HL-60 (cell line): ENCODE measurements around the gene IFT25.
A peak's percentile ranks its signal among the peaks of the same experiment; 100 is the strongest.

Experiments
- DNase-seq, 2 experiments: peaks; one replicate each; pipeline ENCODE4 v3.0.0-alpha.2; 2010 to 2020; ENCODE audit warnings: low read depth in 1 of 2, low spot score in 1 of 2
- H3K27ac ChIP-seq: fragments of 250-450 bp; sonication (Bioruptor Pico); replicated peaks from 2 replicates; pipeline ENCODE4 v1.5.1; 2020; ENCODE audit warnings: mild to moderate bottlenecking, moderate library complexity
- H3K27me3 ChIP-seq: fragments of 250-450 bp; sonication (Bioruptor Pico); 2 replicates; pipeline ENCODE4 v1.5.1; 2021; ENCODE audit warnings: mild to moderate bottlenecking, moderate library complexity; ENCODE audit not compliant: insufficient read depth, poor library complexity, severe bottlenecking
- H3K4me3 ChIP-seq: replicated peaks from 2 replicates; pipeline ENCODE4 v1.5.1; 2011; ENCODE audit warnings: mild to moderate bottlenecking, control low read depth, low read length; ENCODE audit not compliant: insufficient read depth
- GABPA ChIP-seq: IDR thresholded peaks from 2 replicates; pipeline ENCODE4 v1.6.1; 2012; ENCODE audit warnings: low read depth
- POLR2AphosphoS5 ChIP-seq: IDR thresholded peaks from 2 replicates; pipeline ENCODE4 v1.6.1; 2012; ENCODE audit warnings: low read depth
- SPI1 ChIP-seq: IDR thresholded peaks from 2 replicates; pipeline ENCODE4 v1.6.1; 2012; ENCODE audit warnings: low read depth, mild to moderate bottlenecking, borderline replicate concordance
- TF ChIP-seq, protein P1 (sequence below): IDR thresholded peaks from 2 replicates; pipeline ENCODE4 v1.6.1; 2012; ENCODE audit warnings: low read depth; ENCODE audit not compliant: insufficient replicate concordance
- TF ChIP-seq, protein P2 (sequence below): IDR thresholded peaks from one replicate; pipeline ENCODE4 v1.5.1; 2011; ENCODE audit warnings: low read length, control low read depth, inconsistent platforms; ENCODE audit not compliant: insufficient read depth

The IFT25 gene

GRCh38 chr1:53951697-53952096, 6.2 kb upstream of the IFT25 start:
- no peak for DNase-seq
- Histone ChIP-seq H3K27me3 (no peaks in the 10 kb centered on the region), H3K27ac (no peak overlapping the region), H3K4me3 (no peak overlapping the region)
- TF ChIP-seq, protein P1, sequence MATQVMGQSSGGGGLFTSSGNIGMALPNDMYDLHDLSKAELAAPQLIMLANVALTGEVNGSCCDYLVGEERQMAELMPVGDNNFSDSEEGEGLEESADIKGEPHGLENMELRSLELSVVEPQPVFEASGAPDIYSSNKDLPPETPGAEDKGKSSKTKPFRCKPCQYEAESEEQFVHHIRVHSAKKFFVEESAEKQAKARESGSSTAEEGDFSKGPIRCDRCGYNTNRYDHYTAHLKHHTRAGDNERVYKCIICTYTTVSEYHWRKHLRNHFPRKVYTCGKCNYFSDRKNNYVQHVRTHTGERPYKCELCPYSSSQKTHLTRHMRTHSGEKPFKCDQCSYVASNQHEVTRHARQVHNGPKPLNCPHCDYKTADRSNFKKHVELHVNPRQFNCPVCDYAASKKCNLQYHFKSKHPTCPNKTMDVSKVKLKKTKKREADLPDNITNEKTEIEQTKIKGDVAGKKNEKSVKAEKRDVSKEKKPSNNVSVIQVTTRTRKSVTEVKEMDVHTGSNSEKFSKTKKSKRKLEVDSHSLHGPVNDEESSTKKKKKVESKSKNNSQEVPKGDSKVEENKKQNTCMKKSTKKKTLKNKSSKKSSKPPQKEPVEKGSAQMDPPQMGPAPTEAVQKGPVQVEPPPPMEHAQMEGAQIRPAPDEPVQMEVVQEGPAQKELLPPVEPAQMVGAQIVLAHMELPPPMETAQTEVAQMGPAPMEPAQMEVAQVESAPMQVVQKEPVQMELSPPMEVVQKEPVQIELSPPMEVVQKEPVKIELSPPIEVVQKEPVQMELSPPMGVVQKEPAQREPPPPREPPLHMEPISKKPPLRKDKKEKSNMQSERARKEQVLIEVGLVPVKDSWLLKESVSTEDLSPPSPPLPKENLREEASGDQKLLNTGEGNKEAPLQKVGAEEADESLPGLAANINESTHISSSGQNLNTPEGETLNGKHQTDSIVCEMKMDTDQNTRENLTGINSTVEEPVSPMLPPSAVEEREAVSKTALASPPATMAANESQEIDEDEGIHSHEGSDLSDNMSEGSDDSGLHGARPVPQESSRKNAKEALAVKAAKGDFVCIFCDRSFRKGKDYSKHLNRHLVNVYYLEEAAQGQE = no peak
- no peak for TF ChIP-seq SPI1
- no peak for TF ChIP-seq GABPA
- TF ChIP-seq POLR2AphosphoS5 = no peak
- TF ChIP-seq, protein P2, sequence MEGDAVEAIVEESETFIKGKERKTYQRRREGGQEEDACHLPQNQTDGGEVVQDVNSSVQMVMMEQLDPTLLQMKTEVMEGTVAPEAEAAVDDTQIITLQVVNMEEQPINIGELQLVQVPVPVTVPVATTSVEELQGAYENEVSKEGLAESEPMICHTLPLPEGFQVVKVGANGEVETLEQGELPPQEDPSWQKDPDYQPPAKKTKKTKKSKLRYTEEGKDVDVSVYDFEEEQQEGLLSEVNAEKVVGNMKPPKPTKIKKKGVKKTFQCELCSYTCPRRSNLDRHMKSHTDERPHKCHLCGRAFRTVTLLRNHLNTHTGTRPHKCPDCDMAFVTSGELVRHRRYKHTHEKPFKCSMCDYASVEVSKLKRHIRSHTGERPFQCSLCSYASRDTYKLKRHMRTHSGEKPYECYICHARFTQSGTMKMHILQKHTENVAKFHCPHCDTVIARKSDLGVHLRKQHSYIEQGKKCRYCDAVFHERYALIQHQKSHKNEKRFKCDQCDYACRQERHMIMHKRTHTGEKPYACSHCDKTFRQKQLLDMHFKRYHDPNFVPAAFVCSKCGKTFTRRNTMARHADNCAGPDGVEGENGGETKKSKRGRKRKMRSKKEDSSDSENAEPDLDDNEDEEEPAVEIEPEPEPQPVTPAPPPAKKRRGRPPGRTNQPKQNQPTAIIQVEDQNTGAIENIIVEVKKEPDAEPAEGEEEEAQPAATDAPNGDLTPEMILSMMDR = no peak

GRCh38 chr1:53949023-53949990, 3.8 kb upstream of the IFT25 start:
- Histone ChIP-seq H3K27ac (no peak overlapping the region), H3K4me3 (no peak overlapping the region), H3K27me3 (no peaks in the 10 kb centered on the region)
- peak in 1 of 2 experiments; percentile 44 for DNase-seq
- TF ChIP-seq, protein P2 = peak; percentile 23
- TF ChIP-seq SPI1 = no peak

DNA sequence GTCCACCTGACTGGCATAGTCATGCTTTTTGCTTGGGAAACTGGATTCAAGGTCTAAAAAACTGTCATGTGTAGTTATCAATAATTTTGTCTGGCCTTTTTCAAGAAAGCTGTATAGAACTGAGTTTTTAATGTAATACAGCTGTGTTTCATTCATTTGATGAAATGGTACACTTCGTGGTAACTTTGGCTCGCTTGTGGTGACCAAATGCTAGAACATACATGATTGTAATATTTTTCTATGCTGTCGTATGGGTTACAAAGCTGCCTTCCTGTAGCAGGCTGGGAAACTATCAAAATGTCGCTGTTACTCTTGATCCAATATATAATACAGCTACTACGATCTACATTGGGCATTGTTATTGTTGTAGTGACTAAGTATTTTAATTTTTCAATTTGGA, 2.8 kb upstream of the IFT25 start:
- Histone ChIP-seq H3K27ac (no peak overlapping the region), H3K27me3 (no peaks in the 10 kb centered on the region), H3K4me3 (no peak overlapping the region)
- TF ChIP-seq SPI1 = no peak
- TF ChIP-seq, protein P1 = no peak
- TF ChIP-seq, protein P2 = no peak
- TF ChIP-seq GABPA = no peak
- TF ChIP-seq POLR2AphosphoS5 = no peak
- DNase-seq = no peak
